PFSK-1 (cell line): ENCODE measurements around the gene PRSS33.

ENCODE experiments used
- POLR2AphosphoS5 ChIP-seq: IDR thresholded peaks from 2 replicates; pipeline ENCODE4 v1.6.1; 2012; ENCODE audit warnings: low read depth, mild to moderate bottlenecking, control low read depth, low read length, moderate library complexity
- TAF1 ChIP-seq: IDR thresholded peaks from 2 replicates; pipeline ENCODE4 v1.6.1; 2012; ENCODE audit warnings: low read length, control low read depth, borderline replicate concordance; ENCODE audit not compliant: insufficient read depth

DNA sequence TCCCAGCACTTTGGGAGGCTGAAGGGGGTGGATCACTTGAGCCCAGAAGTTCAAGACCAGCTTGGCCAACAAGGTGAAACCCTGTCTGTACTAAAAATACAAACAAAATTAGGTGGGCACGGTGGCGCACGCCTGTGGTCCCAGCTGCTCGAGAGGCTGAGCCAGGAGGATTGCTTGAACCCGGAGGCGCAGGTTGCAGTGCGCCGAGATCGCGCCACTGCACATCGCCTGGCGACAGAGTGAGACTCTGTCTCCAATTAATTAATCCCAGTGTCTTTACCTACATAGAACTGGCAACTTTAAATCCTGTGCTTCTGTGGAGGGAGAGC lies 8.8 kb downstream of the PRSS33 start:
- TF ChIP-seq POLR2AphosphoS5 (no peak), TAF1 (no peak)
